Measurements from ENCODE around the gene TNK2. TPM values are rescaled to one million over a fixed set of nuclear protein-coding genes. Genes with fewer than 3 reads are reported as not detected.
"Not testable (repeated sequence)": the region's sequence is repeated elsewhere in the genome, so short reads cannot be mapped to it uniquely, and the experiment has no call there.

The TNK2 gene
- total RNA-seq, 2 experiments from 2014 or later = 110 to 127 TPM

- Mint-ChIP-seq H3K4me3 (no peak overlapping the region), H3K27ac (no peak overlapping the region), H3K4me1 (ENCODE audit: low read depth) (peaks cover 4% of the 10 kb centered on the region), H3K36me3 (ENCODE audit: low read depth) (peaks cover 15% of the 10 kb centered on the region), H3K27me3 (ENCODE audit: low read depth) (no peaks in the 10 kb centered on the region), H3K9me3 (ENCODE audit: insufficient read depth) (no peaks in the 10 kb centered on the region)
- ChIA-PET CTCF (interaction anchor here (0.7 to 6.3 kb wide), 5 partner anchors 31 to 50 kb away, joined by 3 to 126 read pairs (median 5); no protein-coding TSS in a partner anchor), POLR2A (no interaction called here)
- ATAC-seq = peak; percentile 72
- peak; percentile 70 for DNase-seq
These were observed 45.0 kb downstream of the TNK2 start for GRCh38 chr3:195863121-195864061.

GRCh38 chr3:195862318-195862717 is 46.0 kb downstream of the TNK2 start:
- CTCF ChIA-PET = interaction anchor here (1.0 to 6.3 kb wide), 6 partner anchors 12 to 52 kb away, joined by 3 to 126 read pairs (median 8); no protein-coding TSS in a partner anchor
- H3K4me1 Mint-ChIP-seq (ENCODE audit: low read depth); H3K27me3 Mint-ChIP-seq (ENCODE audit: low read depth); H3K27ac Mint-ChIP-seq; ATAC-seq; H3K9me3 Mint-ChIP-seq (ENCODE audit: insufficient read depth); POLR2A ChIA-PET; H3K4me3 Mint-ChIP-seq; DNase-seq: not testable (repeated sequence)
- H3K36me3 Mint-ChIP-seq (ENCODE audit: low read depth) = peaks cover 15% of the 10 kb centered on the region

- DNase-seq = no peak
- no peak overlapping the region for H3K4me3 Mint-ChIP-seq
- H3K36me3 Mint-ChIP-seq (ENCODE audit: low read depth) = peaks cover 9% of the 10 kb centered on the region
- peaks cover 4% of the 10 kb centered on the region for H3K4me1 Mint-ChIP-seq (ENCODE audit: low read depth)
- peaks cover 3% of the 10 kb centered on the region for H3K27me3 Mint-ChIP-seq (ENCODE audit: low read depth)
- no peak for ATAC-seq
- ChIA-PET POLR2A (no interaction called here), CTCF (interaction anchor here (1.0 to 6.3 kb wide), 6 partner anchors 8 to 60 kb away, joined by 3 to 126 read pairs (median 7); no protein-coding TSS in a partner anchor)
- H3K9me3 Mint-ChIP-seq (ENCODE audit: insufficient read depth) = no peaks in the 10 kb centered on the region
- no peak overlapping the region for H3K27ac Mint-ChIP-seq
These were observed 47.9 kb downstream of the TNK2 start for GRCh38 chr3:195860456-195860855.

GRCh38 chr3:195859846-195860411 is 48.4 kb downstream of the TNK2 start:
- H3K36me3 Mint-ChIP-seq (ENCODE audit: low read depth) = peaks cover 7% of the 10 kb centered on the region
- peaks cover 3% of the 10 kb centered on the region for H3K27me3 Mint-ChIP-seq (ENCODE audit: low read depth)
- ChIA-PET POLR2A (interaction anchor here (1.0 kb wide), 2 partner anchors 47 to 55 kb away, joined by 3 read pairs; no protein-coding TSS in a partner anchor), CTCF (interaction anchor here (0.6 to 6.3 kb wide), 25 partner anchors 9 to 167 kb away, joined by 3 to 126 read pairs (median 4); partner anchors contain the start of genes MUC4 and TNK2)
- H3K9me3 Mint-ChIP-seq (ENCODE audit: insufficient read depth) = no peaks in the 10 kb centered on the region
- ATAC-seq (no peak), DNase-seq (no peak)
- H3K4me3 Mint-ChIP-seq = peak overlapping the region; percentile 66
- H3K27ac Mint-ChIP-seq = peak overlapping the region; percentile 14
- peaks cover 4% of the 10 kb centered on the region for H3K4me1 Mint-ChIP-seq (ENCODE audit: low read depth)

GRCh38 chr3:195859061-195859845 is 49.1 kb downstream of the TNK2 start:
- H3K4me3 Mint-ChIP-seq = peak overlapping the region; percentile 66
- DNase-seq = peak; percentile 82
- CTCF ChIA-PET = interaction anchor here (0.6 to 6.3 kb wide), 24 partner anchors 9 to 166 kb away, joined by 3 to 126 read pairs (median 4); partner anchors contain the start of genes MUC4 and TNK2
- H3K36me3 Mint-ChIP-seq (ENCODE audit: low read depth) = peaks cover 7% of the 10 kb centered on the region
- H3K27ac Mint-ChIP-seq = no peak overlapping the region
- POLR2A ChIA-PET = interaction anchor here (1.0 kb wide), 2 partner anchors 48 to 56 kb away, joined by 3 read pairs; no protein-coding TSS in a partner anchor
- H3K9me3 Mint-ChIP-seq (ENCODE audit: insufficient read depth) = no peaks in the 10 kb centered on the region
- peaks cover 3% of the 10 kb centered on the region for H3K27me3 Mint-ChIP-seq (ENCODE audit: low read depth)
- ATAC-seq = peak; percentile 62
- peaks cover 4% of the 10 kb centered on the region for H3K4me1 Mint-ChIP-seq (ENCODE audit: low read depth)

- Mint-ChIP-seq H3K27me3 (ENCODE audit: low read depth) (peaks cover 5% of the 10 kb centered on the region), H3K9me3 (ENCODE audit: insufficient read depth) (no peaks in the 10 kb centered on the region), H3K4me1 (ENCODE audit: low read depth) (peaks cover 7% of the 10 kb centered on the region), H3K27ac (no peak overlapping the region), H3K36me3 (ENCODE audit: low read depth) (no peaks in the 10 kb centered on the region), H3K4me3 (no peak overlapping the region)
- no peak for DNase-seq
- no peak for ATAC-seq
- CTCF ChIA-PET = interaction anchor here (1.2 to 3.0 kb wide), 4 partner anchors 33 to 62 kb away, joined by 3 to 22 read pairs (median 10); no protein-coding TSS in a partner anchor
- POLR2A ChIA-PET = interaction anchor here (1.3 kb wide), 1 partner anchor 52 kb away, joined by 4 read pairs; the partner anchor contains the start of gene TNK2
These were observed 51.8 kb downstream of the TNK2 start for GRCh38 chr3:195856410-195857084.

- ChIA-PET POLR2A (interaction anchor here (1.3 kb wide), 1 partner anchor 52 kb away, joined by 4 read pairs; the partner anchor contains the start of gene TNK2), CTCF (interaction anchor here (1.2 to 3.0 kb wide), 4 partner anchors 34 to 63 kb away, joined by 3 to 22 read pairs (median 10); no protein-coding TSS in a partner anchor)
- DNase-seq (no peak), ATAC-seq (no peak)
- no peaks in the 10 kb centered on the region for H3K9me3 Mint-ChIP-seq (ENCODE audit: insufficient read depth)
- H3K4me1 Mint-ChIP-seq (ENCODE audit: low read depth) = peaks cover 13% of the 10 kb centered on the region
- no peak overlapping the region for H3K27ac Mint-ChIP-seq
- peaks cover 5% of the 10 kb centered on the region for H3K27me3 Mint-ChIP-seq (ENCODE audit: low read depth)
- H3K4me3 Mint-ChIP-seq = no peak overlapping the region
- H3K36me3 Mint-ChIP-seq (ENCODE audit: low read depth) = no peaks in the 10 kb centered on the region
These were observed 52.6 kb downstream of the TNK2 start for GRCh38 chr3:195855471-195856409.

GRCh38 chr3:195854628-195855294 is 53.6 kb downstream of the TNK2 start:
- Mint-ChIP-seq H3K27ac (no peak overlapping the region), H3K4me1 (ENCODE audit: low read depth) (peaks cover 15% of the 10 kb centered on the region)
- no peak for ATAC-seq

GRCh38 chr3:195853996-195854395 is 54.4 kb downstream of the TNK2 start:
- H3K27me3 Mint-ChIP-seq (ENCODE audit: low read depth) = peaks cover 5% of the 10 kb centered on the region
- CTCF ChIA-PET = interaction anchor here (3.0 kb wide), 1 partner anchor 41 kb away, joined by 22 read pairs; no protein-coding TSS in a partner anchor
- DNase-seq (no peak), ATAC-seq (no peak)
- no peaks in the 10 kb centered on the region for H3K36me3 Mint-ChIP-seq (ENCODE audit: low read depth)
- H3K4me3 Mint-ChIP-seq = no peak overlapping the region
- peaks cover 11% of the 10 kb centered on the region for H3K4me1 Mint-ChIP-seq (ENCODE audit: low read depth)
- POLR2A ChIA-PET = no interaction called here
- H3K27ac Mint-ChIP-seq = no peak overlapping the region
- no peaks in the 10 kb centered on the region for H3K9me3 Mint-ChIP-seq (ENCODE audit: insufficient read depth)

More at GRCh38 chr3:195854628-195855294, 53.6 kb downstream of the TNK2 start:
- peaks cover 5% of the 10 kb centered on the region for H3K27me3 Mint-ChIP-seq (ENCODE audit: low read depth)
- H3K9me3 Mint-ChIP-seq (ENCODE audit: insufficient read depth) = no peaks in the 10 kb centered on the region
- ChIA-PET POLR2A (no interaction called here), CTCF (interaction anchor here (3.0 kb wide), 1 partner anchor 40 kb away, joined by 22 read pairs; no protein-coding TSS in a partner anchor)
- no peak for DNase-seq
- no peak overlapping the region for H3K4me3 Mint-ChIP-seq
- no peaks in the 10 kb centered on the region for H3K36me3 Mint-ChIP-seq (ENCODE audit: low read depth)

Measured in activated CD8-positive, alpha-beta T cell treated with anti-CD3 and anti-CD28 coated beads, Interleukin-2, amount 10 ng/mL, durations not matched to agents 7 days and 5 days (primary cell).